Stimulated activated CD4-positive, alpha-beta T cell treated with anti-CD3 and anti-CD28 coated beads, Interleukin-1b, Interleukin-23, amount 100 ng/mL, for 24 hours (primary cell): Measurements from ENCODE around the gene ALKBH5.
A peak's percentile ranks its signal among the peaks of the same experiment; 100 is the strongest.

Experiments used
- DNase-seq, 4 experiments: peaks; one replicate each; pipeline ENCODE4 v3.0.0-alpha.2; 2020; ENCODE audit warnings: low read depth in 4 of 4, low spot score in 1 of 4

Gene ALKBH5

DNA sequence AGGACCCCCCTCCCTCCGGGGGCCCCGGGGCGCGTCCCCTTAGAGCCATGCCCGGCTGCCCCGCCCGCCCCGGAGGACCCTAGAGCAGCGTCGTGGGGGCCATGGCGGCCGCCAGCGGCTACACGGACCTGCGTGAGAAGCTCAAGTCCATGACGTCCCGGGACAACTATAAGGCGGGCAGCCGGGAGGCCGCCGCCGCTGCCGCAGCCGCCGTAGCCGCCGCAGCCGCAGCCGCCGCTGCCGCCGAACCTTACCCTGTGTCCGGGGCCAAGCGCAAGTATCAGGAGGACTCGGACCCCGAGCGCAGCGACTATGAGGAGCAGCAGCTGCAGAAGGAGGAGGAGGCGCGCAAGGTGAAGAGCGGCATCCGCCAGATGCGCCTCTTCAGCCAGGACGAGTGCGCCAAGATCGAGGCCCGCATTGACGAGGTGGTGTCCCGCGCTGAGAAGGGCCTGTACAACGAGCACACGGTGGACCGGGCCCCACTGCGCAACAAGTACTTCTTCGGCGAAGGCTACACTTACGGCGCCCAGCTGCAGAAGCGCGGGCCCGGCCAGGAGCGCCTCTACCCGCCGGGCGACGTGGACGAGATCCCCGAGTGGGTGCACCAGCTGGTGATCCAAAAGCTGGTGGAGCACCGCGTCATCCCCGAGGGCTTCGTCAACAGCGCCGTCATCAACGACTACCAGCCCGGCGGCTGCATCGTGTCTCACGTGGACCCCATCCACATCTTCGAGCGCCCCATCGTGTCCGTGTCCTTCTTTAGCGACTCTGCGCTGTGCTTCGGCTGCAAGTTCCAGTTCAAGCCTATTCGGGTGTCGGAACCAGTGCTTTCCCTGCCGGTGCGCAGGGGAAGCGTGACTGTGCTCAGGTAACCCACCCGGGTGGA lies 759 bp downstream of the ALKBH5 start:
- DNase-seq: peak; percentile 34 to 57 (median 50)

DNA sequence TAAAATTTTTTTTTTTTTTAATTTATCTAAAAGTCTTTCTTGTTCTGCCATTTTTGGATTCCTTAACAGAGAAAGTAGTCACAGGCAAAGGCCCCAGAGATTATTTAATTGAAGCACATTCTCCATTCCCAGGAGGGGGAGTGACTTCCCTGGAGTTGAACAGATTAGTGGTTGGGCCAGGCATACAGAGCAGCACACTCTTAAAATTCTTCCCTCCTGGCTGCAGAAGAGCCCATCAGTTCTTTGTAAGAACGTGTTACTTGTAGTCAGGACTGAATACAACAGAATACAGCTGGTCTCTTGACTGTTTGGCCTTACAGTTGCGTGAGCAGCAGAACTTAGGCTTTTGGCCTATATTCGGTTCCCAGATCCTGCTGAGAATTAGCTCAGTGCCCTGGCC lies 1.8 kb downstream of the ALKBH5 start:
- no peak for DNase-seq

GRCh38 chr17:18185832-18186626 lies 2.4 kb downstream of the ALKBH5 start:
- DNase-seq: no peak

GRCh38 chr17:18186627-18186982 lies 3.0 kb downstream of the ALKBH5 start:
- DNase-seq: no peak

- DNase-seq: no peak
Measured at GRCh38 chr17:18187226-18187625, 3.6 kb downstream of the ALKBH5 start.

- no peak for DNase-seq
Measured at GRCh38 chr17:18187821-18188761, 4.5 kb downstream of the ALKBH5 start.

GRCh38 chr17:18190628-18191235 lies 7.1 kb downstream of the ALKBH5 start:
- no peak for DNase-seq

DNA sequence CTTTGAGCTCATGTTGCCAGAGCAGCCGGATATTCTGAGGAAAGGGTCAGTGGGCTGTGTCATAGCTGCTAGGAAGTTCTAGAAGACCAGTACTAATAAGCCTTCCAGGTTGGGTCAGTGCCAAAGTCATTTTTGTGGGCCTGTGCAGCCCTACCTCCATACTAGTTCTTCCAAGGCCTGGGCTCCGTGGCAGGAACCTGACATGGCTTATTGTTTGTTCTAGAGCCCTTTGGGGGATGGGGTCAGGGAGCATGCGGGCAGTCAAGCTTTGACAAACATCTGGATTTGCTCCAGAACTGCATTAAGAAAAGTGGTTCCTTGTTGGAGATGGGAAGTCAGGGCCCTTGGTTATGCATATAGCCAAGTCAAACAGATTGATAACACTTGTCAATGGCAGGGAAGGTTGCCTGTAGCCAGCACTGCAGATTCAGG lies 7.6 kb downstream of the ALKBH5 start:
- DNase-seq: no peak

DNA sequence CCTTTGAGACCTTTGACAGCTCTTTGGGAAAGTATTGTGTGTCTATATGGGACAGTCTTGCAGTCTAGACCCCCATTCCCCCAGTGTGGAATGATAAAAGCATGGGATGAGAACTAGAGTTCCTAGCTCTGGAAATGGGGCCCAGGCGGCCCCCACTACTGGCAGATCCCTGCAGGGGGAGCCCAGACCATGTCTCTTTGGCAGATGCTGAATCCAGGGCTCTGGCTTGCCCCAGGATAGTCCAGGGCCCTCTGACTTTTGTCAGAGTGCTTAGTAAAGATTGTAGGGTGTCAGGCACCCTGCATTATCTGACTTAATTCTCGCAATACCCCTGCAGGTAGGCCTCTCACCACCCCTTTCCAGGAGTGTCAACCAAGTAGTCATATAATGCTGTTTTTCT lies 8.3 kb downstream of the ALKBH5 start:
- DNase-seq: no peak

- no peak for DNase-seq
Measured at GRCh38 chr17:18194394-18194793, 10.8 kb downstream of the ALKBH5 start.

- DNase-seq: no peak
Measured at GRCh38 chr17:18194804-18195203, 11.2 kb downstream of the ALKBH5 start.

- no peak for DNase-seq
Measured at GRCh38 chr17:18195246-18195645, 11.6 kb downstream of the ALKBH5 start.

DNA sequence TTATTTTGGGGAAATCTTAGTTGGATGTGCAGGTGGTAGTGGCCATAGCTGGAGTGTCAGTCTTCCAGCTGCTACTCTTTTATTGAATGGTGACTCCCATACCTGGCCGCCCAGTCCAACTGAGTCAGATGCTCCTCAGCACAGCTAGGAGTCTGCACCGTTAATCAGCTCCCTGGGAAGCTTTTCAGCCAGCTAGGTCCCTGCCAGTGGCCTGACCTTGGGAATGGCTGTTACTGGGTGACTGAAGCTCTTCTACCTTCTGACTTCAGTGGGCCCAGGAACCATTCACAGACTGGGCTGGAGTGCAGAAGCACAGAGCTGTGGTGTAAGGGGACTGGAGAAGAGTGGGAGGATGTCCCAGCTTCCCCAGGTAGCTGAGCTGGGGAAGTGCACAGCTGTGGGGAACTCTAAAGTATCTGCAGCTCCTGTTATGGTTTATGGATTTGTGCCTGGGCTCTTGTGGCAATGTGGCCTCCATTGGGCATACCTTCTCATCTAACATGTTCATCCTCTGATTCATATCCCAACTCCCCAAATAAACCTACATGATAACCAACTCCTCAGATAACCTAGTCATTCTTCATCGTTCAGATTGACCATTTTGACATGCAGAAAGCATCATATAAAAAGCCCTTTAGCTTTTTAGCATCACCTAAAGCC lies 14.0 kb downstream of the ALKBH5 start:
- DNase-seq: no peak

- DNase-seq: no peak
Measured at GRCh38 chr17:18198530-18198929, 14.9 kb downstream of the ALKBH5 start.

GRCh38 chr17:18201108-18201507 lies 17.5 kb downstream of the ALKBH5 start:
- DNase-seq: no peak

- no peak for DNase-seq
Measured at GRCh38 chr17:18203308-18203707, 19.7 kb downstream of the ALKBH5 start.

GRCh38 chr17:18205861-18206260 lies 22.2 kb downstream of the ALKBH5 start:
- no peak for DNase-seq

- DNase-seq: no peak
Measured at GRCh38 chr17:18206962-18207361, 23.3 kb downstream of the ALKBH5 start.

DNA sequence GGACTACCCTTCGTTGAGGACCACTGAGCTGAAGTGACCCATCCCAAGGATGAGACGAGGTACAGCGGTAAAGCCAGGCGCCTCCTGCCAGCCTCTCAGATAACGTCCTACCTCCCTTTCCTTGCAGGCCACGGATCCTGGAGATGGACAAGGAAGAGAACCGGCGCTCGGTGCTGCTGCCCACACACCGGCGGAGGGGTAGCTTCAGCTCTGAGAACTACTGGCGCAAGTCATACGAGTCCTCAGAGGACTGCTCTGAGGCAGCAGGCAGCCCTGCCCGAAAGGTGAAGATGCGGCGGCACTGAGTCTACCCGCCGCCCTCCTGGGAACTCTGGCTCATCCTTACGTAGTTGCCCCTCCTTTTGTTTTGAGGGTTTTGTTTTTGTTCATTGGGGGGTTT lies 24.5 kb downstream of the ALKBH5 start:
- no peak for DNase-seq

- DNase-seq: no peak
Measured at GRCh38 chr17:18213666-18214270, 30.1 kb downstream of the ALKBH5 start.
